B cell (primary cell): Measurements from ENCODE around the gene DCUN1D1. TPM values are rescaled to one million over a fixed set of nuclear protein-coding genes. Genes with fewer than 3 reads are reported as not detected.

Experiments
- ATAC-seq: fragments of 200-7000 bp; cut with Tn5 transposase; one replicate; pipeline ENCODE4 v1.10.0; 2021; ENCODE audit warnings: low read depth, mild to moderate bottlenecking, moderate number of reproducible peaks, moderate library complexity
- CTCF ChIA-PET: fragments of 350-600 bp; sonication (Branson Sonifier 250); formaldehyde crosslinking; loops from one replicate; lab custom pipeline; 2021; ENCODE audit warnings: antibody characterized with exemption, inconsistent platforms; lab: Charles Lee
- POLR2A ChIA-PET: fragments of 350-600 bp; sonication (Branson Sonifier 250); formaldehyde crosslinking; loops from one replicate; lab custom pipeline; 2021; ENCODE audit warnings: antibody characterized with exemption; lab: Charles Lee
- DNase-seq: peaks from one replicate; pipeline ENCODE4 v3.0.0; 2013
- H2AFZ ChIP-seq: 2 replicates; pipeline ENCODE4 v1.6.1; 2012; ENCODE audit warnings: mild to moderate bottlenecking, low read depth, low read length; ENCODE audit not compliant: insufficient read depth, poor library complexity, severe bottlenecking
- H3K27ac ChIP-seq, 2 donors: 1 replicate in 1 of 2; 2 replicates in 1 of 2; pipeline ENCODE4 v1.5.1; 2012 to 2013; ENCODE audit warnings: low read length in 2 of 2, mild to moderate bottlenecking in 2 of 2, moderate library complexity in 1 of 2
- H3K27me3 ChIP-seq, 4 experiments: fragments of 200-600 bp in 1 of 4; sonication (generic) in 1 of 4; replicated peaks in 1 of 4; 1 replicate in 2 of 4; 2 replicates in 2 of 4; pipeline versions ENCODE4 v1.6.1 to v1.7.0; 2013 to 2016; ENCODE audit warnings: low read length in 3 of 4, mild to moderate bottlenecking in 2 of 4, mixed read lengths in 1 of 4, moderate library complexity in 1 of 4; ENCODE audit not compliant: insufficient read depth in 4 of 4, control insufficient read depth in 3 of 4; ENCODE audit errors: control extremely low read depth in 1 of 4
- H3K36me3 ChIP-seq, 2 experiments: replicated peaks in 1 of 2; 1 replicate in 1 of 2; 2 replicates in 1 of 2; pipeline versions ENCODE4 v1.6.1 to v1.7.1; 2013; ENCODE audit warnings: low read length in 1 of 2; ENCODE audit not compliant: insufficient read depth in 2 of 2, control insufficient read depth in 1 of 2; ENCODE audit errors: control extremely low read depth in 1 of 2, extremely low read depth in 1 of 2
- H3K4me1 ChIP-seq, 2 donors: fragments of 200-600 bp in 1 of 2; sonication (generic) in 1 of 2; 1 replicate in 1 of 2; 2 replicates in 1 of 2; pipeline versions ENCODE4 v1.5.1 to v1.6.1; 2013 to 2017; ENCODE audit warnings: low read length in 2 of 2; ENCODE audit not compliant: control insufficient read depth in 2 of 2, insufficient read depth in 2 of 2
- H3K4me2 ChIP-seq: replicated peaks from 2 replicates; pipeline ENCODE3; 2012; ENCODE audit warnings: mild to moderate bottlenecking, low read depth, low read length; ENCODE audit not compliant: poor library complexity, severe bottlenecking
- H3K4me3 ChIP-seq, 5 experiments: fragments of 200-600 bp in 1 of 5; sonication (generic) in 1 of 5; 1 replicate in 3 of 5; 2 replicates in 2 of 5; pipeline versions ENCODE4 v1.5.1 to v1.7.0; 2011 to 2016; ENCODE audit warnings: low read length in 4 of 5, mild to moderate bottlenecking in 4 of 5, low read depth in 2 of 5, control low read depth in 1 of 5, moderate library complexity in 1 of 5; ENCODE audit not compliant: insufficient read depth in 1 of 5; ENCODE audit errors: control extremely low read depth in 1 of 5, extremely low read depth in 1 of 5
- H3K79me2 ChIP-seq: fragments of 200-600 bp; sonication (generic); one replicate; pipeline ENCODE4 v1.6.0; 2016; ENCODE audit warnings: low read length; ENCODE audit not compliant: control insufficient read depth, insufficient read depth
- H3K9ac ChIP-seq: fragments of 200-600 bp; sonication (generic); 2 replicates; pipeline ENCODE4 v1.6.1; 2017; ENCODE audit warnings: mild to moderate bottlenecking, low read length, moderate library complexity
- H3K9me3 ChIP-seq, 3 donors: one replicate each; pipeline versions ENCODE4 v1.6.1 to v1.7.1; 2013; ENCODE audit warnings: low read length in 2 of 3; ENCODE audit not compliant: control insufficient read depth in 2 of 3, insufficient read depth in 1 of 3; ENCODE audit errors: control extremely low read depth in 1 of 3
- H4K20me1 ChIP-seq: 2 replicates; pipeline ENCODE4 v1.6.0; 2012; ENCODE audit warnings: mild to moderate bottlenecking, low read length; ENCODE audit not compliant: insufficient read depth, control insufficient read depth, poor library complexity, severe bottlenecking
- H3K27ac Mint-ChIP-seq: one replicate; pipeline ENCODE4 v1.8.0; 2021; ENCODE audit warnings: mixed read lengths
- H3K27me3 Mint-ChIP-seq: one replicate; pipeline ENCODE4 v1.8.0; 2021; ENCODE audit warnings: mixed read lengths
- H3K4me1 Mint-ChIP-seq: one replicate; pipeline ENCODE4 v1.8.0; 2021; ENCODE audit warnings: mixed read lengths
- H3K4me3 Mint-ChIP-seq: one replicate; pipeline ENCODE4 v1.8.0; 2021; ENCODE audit warnings: mixed read lengths
- H3K9me3 Mint-ChIP-seq: one replicate; pipeline ENCODE4 v1.8.0; 2022; ENCODE audit warnings: mixed read lengths; ENCODE audit not compliant: insufficient read depth
- EZH2 ChIP-seq: IDR thresholded peaks from 2 replicates; pipeline ENCODE4 v1.6.1; 2012; ENCODE audit warnings: borderline replicate concordance, low read depth, mild to moderate bottlenecking, moderate library complexity, low read length; ENCODE audit not compliant: insufficient read depth, poor library complexity, severe bottlenecking
- WGBS: methylation state at CpG from one replicate; pipeline ENCODE4 v1.1.5; 2013; ENCODE audit warnings: missing lambda C conversion rate; ENCODE audit not compliant: insufficient coverage; 5-methylcytosine and 5-hydroxymethylcytosine counted together
- intact Hi-C: fragments of 100-400 bp; cut with micrococcal nuclease; formaldehyde crosslinking; loops from one replicate; pipeline ENCODE4 v1.10.0; 2022
- polyA plus RNA-seq: library from polyadenylated mRNA; depleted of rRNA; stranded (reverse); fragments of >200 nt; gene quantifications from 2 replicates; pipeline ENCODE4 v1.2.3, GENCODE V29; 2012
- total RNA-seq, 2 donors: library from RNA; stranded (reverse); fragments of 120-200 nt in 1 of 2; gene quantifications; 1 replicate in 1 of 2; 2 replicates in 1 of 2; pipeline versions ENCODE4 v1.2.3 to v1.2.4, GENCODE V29; 2013 to 2022
- TF ChIP-seq, protein P1 (sequence below): fragments of 200-600 bp; IDR thresholded peaks from one replicate; pipeline ENCODE4 v1.8.0; 2022; ENCODE audit warnings: antibody characterized with exemption, mild to moderate bottlenecking

DCUN1D1 gene
- total and polyA plus RNA-seq, 2 donors (not counting 1 experiment from before 2014, with no cell fraction given): 3.7 to 35.5 TPM

DNA sequence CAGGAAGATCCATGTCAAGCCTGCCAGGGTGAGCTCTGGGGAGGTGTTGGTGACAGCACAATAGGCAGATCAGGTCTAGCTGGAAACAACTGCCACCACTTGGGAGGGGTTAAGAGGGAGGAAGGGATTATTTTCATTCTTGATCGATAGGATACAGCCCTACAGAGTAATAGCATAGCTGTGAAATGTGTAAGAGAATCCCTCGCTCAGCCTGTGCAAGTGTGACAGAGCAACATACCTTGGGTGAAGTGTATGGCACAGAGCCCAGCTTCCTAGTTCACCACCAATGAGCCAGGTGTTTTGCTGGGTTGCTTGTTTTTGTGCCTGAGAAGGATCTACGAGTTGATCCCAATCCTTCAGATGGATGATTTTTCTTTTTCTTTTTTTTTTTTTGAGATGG lies 9.2 kb upstream of the DCUN1D1 start:
- CTCF ChIA-PET: no interaction called here
- Mint-ChIP-seq H3K9me3 (no peaks in the 10 kb centered on the region), H3K27ac (no peak overlapping the region), H3K4me1 (peaks cover 15% of the 10 kb centered on the region), H3K27me3 (no peaks in the 10 kb centered on the region), H3K4me3 (no peak overlapping the region)
- no peaks in the 10 kb centered on the region for H3K36me3 ChIP-seq
- no peaks in the 10 kb centered on the region for H3K79me2 ChIP-seq
- TF ChIP-seq EZH2: no peak
- TF ChIP-seq, protein P1, sequence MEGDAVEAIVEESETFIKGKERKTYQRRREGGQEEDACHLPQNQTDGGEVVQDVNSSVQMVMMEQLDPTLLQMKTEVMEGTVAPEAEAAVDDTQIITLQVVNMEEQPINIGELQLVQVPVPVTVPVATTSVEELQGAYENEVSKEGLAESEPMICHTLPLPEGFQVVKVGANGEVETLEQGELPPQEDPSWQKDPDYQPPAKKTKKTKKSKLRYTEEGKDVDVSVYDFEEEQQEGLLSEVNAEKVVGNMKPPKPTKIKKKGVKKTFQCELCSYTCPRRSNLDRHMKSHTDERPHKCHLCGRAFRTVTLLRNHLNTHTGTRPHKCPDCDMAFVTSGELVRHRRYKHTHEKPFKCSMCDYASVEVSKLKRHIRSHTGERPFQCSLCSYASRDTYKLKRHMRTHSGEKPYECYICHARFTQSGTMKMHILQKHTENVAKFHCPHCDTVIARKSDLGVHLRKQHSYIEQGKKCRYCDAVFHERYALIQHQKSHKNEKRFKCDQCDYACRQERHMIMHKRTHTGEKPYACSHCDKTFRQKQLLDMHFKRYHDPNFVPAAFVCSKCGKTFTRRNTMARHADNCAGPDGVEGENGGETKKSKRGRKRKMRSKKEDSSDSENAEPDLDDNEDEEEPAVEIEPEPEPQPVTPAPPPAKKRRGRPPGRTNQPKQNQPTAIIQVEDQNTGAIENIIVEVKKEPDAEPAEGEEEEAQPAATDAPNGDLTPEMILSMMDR: no peak
- 100% methylated on average over 2 of the region's 3 CpGs for WGBS
- H3K9me3 ChIP-seq: peaks cover 0 to 6% (median 0%) of the 10 kb centered on the region in 3 donors
- H3K4me2 ChIP-seq: no peak overlapping the region
- no peak overlapping the region for H3K9ac ChIP-seq
- POLR2A ChIA-PET: no interaction called here
- no peak overlapping the region for H3K4me3 ChIP-seq
- H2AFZ ChIP-seq: no peak overlapping the region
- DNase-seq (no peak), ATAC-seq (no peak)
- H3K4me1 ChIP-seq: peaks cover 5 to 9% of the 10 kb centered on the region in 2 donors
- H4K20me1 ChIP-seq: no peaks in the 10 kb centered on the region
- intact Hi-C loops: no loop called here
- H3K27me3 ChIP-seq: no peaks in the 10 kb centered on the region
- no peak overlapping the region for H3K27ac ChIP-seq

DNA sequence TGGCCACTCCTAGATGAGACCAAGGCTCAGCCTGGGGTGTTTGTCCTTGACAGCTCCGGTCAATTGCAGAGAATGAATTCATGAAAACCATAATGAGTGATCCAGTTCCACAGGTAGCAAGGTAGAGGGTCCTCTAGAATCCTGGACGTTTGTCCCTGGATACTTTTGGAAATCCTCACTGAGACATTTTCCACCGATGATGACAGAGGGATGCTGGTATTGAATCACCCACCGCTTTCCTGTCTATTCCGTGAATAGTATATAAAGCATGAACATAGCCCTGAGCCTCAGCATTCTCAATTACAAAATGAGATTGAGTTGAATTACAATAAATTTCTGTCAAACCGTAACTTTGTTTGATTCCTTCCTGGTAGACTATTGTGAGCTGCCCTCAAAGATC lies 5.7 kb upstream of the DCUN1D1 start:
- H3K4me3 ChIP-seq: no peak overlapping the region
- no peaks in the 10 kb centered on the region for H3K36me3 ChIP-seq
- no peaks in the 10 kb centered on the region for H3K9me3 Mint-ChIP-seq
- H3K27ac ChIP-seq: no peak overlapping the region
- no peak overlapping the region for H3K27ac Mint-ChIP-seq
- no peaks in the 10 kb centered on the region for H3K27me3 ChIP-seq
- no peak overlapping the region for H3K4me3 Mint-ChIP-seq
- POLR2A ChIA-PET: no interaction called here
- TF ChIP-seq, protein P1: no peak
- no peak for TF ChIP-seq EZH2
- H3K27me3 Mint-ChIP-seq: no peaks in the 10 kb centered on the region
- ATAC-seq: no peak
- no peak overlapping the region for H3K4me2 ChIP-seq
- no peaks in the 10 kb centered on the region for H3K79me2 ChIP-seq
- H3K9ac ChIP-seq: no peak overlapping the region
- peaks cover 3% of the 10 kb centered on the region in 2 donors for H3K4me1 ChIP-seq
- H4K20me1 ChIP-seq: no peaks in the 10 kb centered on the region
- DNase-seq: no peak
- CTCF ChIA-PET: no interaction called here
- 70% methylated on average over 2 of the region's 6 CpGs for WGBS
- intact Hi-C loops: no loop called here
- H3K9me3 ChIP-seq: no peaks in the 10 kb centered on the region
- H2AFZ ChIP-seq: no peak overlapping the region
- H3K4me1 Mint-ChIP-seq: peaks cover 5% of the 10 kb centered on the region
